ENCODE measurements around the gene STX12. TPM values are rescaled to one million over a fixed set of nuclear protein-coding genes. Genes with fewer than 3 reads are reported as not detected.

STX12 gene
- total RNA-seq, 1 donor: 57.6 TPM

GRCh38 chr1:27862004-27862403 is 89.0 kb downstream of the STX12 start:
- DNase-seq (ENCODE audit: low read depth): no peak
- TF ChIP-seq CTCF (IDR thresholded peaks at IDR 0.05; ENCODE audit: insufficient read depth, low read length): no peak
- H3K4me3 ChIP-seq (ENCODE audit: low read depth, low read length): no peak overlapping the region

GRCh38 chr1:27862671-27863537 is 89.9 kb downstream of the STX12 start:
- peak; percentile 91 for DNase-seq (ENCODE audit: low read depth)
- H3K4me3 ChIP-seq (ENCODE audit: low read depth, low read length): no peak overlapping the region
- no peak for TF ChIP-seq CTCF (IDR thresholded peaks at IDR 0.05; ENCODE audit: insufficient read depth, low read length)

- TF ChIP-seq CTCF (IDR thresholded peaks at IDR 0.05; ENCODE audit: insufficient read depth, low read length): no peak
- no peak overlapping the region for H3K4me3 ChIP-seq (ENCODE audit: low read depth, low read length)
- no peak for DNase-seq (ENCODE audit: low read depth)
Measured at GRCh38 chr1:27863538-27863915, 90.5 kb downstream of the STX12 start.

GRCh38 chr1:27864264-27864895 is 91.4 kb downstream of the STX12 start:
- no peak overlapping the region for H3K4me3 ChIP-seq (ENCODE audit: low read depth, low read length)
- TF ChIP-seq CTCF (IDR thresholded peaks at IDR 0.05; ENCODE audit: insufficient read depth, low read length): no peak

GRCh38 chr1:27865821-27866220 is 92.8 kb downstream of the STX12 start:
- no peak for DNase-seq (ENCODE audit: low read depth)
- H3K4me3 ChIP-seq (ENCODE audit: low read depth, low read length): no peak overlapping the region
- TF ChIP-seq CTCF (IDR thresholded peaks at IDR 0.05; ENCODE audit: insufficient read depth, low read length): no peak

More at GRCh38 chr1:27864264-27864895, 91.4 kb downstream of the STX12 start:
- DNase-seq (ENCODE audit: low read depth): no peak

GRCh38 chr1:27868556-27868931 is 95.5 kb downstream of the STX12 start:
- no peak for DNase-seq (ENCODE audit: low read depth)
- no peak for TF ChIP-seq CTCF (IDR thresholded peaks at IDR 0.05; ENCODE audit: insufficient read depth, low read length)
- H3K4me3 ChIP-seq (ENCODE audit: low read depth, low read length): no peak overlapping the region

All from fibroblast of the aortic adventitia (primary cell).